DND-41 (cell line): ENCODE measurements around the gene MAP6.

ENCODE experiments used
- EZH2 ChIP-seq: IDR thresholded peaks from 3 replicates; pipeline ENCODE4 v1.6.1; 2012; ENCODE audit warnings: borderline replicate concordance, low read depth, mild to moderate bottlenecking, moderate library complexity, low read length, inconsistent platforms; ENCODE audit not compliant: severe bottlenecking
- TF ChIP-seq, protein P1 (sequence below): IDR thresholded peaks from 2 replicates; pipeline ENCODE4 v1.5.1; 2012; ENCODE audit warnings: borderline replicate concordance, low read length, moderate library complexity, mild to moderate bottlenecking; ENCODE audit not compliant: poor library complexity, severe bottlenecking; ENCODE audit errors: extremely low read depth

DNA sequence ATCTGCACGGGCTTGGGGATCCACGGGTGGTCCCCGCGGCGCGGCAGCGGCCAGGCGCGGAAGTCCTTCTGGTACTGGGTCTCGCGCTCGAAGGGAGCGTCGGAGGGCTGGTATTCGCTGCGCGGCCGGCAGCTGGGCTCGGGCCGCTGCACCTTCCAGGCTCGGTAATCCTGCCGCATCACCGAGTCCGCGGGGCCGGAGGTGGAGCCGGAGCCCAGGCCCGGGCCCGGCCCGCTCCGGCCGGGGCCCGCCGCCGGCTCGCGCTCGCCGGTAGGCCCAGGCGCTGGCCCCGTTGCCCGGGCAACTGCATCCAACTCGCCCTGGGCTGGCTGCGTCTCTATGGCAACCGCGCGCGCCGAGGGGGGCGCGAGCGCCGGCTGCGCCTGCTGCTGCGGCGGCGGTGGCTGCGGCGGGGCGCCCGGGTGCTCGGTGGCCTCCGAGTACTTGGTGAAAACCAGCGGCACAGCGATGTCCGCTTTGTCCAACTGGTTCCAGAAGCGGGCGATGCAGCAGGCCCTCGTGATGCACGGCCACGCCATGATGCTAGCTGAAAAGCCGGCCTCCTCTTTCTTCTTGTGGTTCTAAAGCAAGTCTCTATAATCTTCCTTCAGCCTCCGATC, 897 bp downstream of the MAP6 start:
- TF ChIP-seq, protein P1, sequence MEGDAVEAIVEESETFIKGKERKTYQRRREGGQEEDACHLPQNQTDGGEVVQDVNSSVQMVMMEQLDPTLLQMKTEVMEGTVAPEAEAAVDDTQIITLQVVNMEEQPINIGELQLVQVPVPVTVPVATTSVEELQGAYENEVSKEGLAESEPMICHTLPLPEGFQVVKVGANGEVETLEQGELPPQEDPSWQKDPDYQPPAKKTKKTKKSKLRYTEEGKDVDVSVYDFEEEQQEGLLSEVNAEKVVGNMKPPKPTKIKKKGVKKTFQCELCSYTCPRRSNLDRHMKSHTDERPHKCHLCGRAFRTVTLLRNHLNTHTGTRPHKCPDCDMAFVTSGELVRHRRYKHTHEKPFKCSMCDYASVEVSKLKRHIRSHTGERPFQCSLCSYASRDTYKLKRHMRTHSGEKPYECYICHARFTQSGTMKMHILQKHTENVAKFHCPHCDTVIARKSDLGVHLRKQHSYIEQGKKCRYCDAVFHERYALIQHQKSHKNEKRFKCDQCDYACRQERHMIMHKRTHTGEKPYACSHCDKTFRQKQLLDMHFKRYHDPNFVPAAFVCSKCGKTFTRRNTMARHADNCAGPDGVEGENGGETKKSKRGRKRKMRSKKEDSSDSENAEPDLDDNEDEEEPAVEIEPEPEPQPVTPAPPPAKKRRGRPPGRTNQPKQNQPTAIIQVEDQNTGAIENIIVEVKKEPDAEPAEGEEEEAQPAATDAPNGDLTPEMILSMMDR = no peak
- TF ChIP-seq EZH2 = no peak
